ENCODE data around the gene HEMGN.

The HEMGN gene

DNA sequence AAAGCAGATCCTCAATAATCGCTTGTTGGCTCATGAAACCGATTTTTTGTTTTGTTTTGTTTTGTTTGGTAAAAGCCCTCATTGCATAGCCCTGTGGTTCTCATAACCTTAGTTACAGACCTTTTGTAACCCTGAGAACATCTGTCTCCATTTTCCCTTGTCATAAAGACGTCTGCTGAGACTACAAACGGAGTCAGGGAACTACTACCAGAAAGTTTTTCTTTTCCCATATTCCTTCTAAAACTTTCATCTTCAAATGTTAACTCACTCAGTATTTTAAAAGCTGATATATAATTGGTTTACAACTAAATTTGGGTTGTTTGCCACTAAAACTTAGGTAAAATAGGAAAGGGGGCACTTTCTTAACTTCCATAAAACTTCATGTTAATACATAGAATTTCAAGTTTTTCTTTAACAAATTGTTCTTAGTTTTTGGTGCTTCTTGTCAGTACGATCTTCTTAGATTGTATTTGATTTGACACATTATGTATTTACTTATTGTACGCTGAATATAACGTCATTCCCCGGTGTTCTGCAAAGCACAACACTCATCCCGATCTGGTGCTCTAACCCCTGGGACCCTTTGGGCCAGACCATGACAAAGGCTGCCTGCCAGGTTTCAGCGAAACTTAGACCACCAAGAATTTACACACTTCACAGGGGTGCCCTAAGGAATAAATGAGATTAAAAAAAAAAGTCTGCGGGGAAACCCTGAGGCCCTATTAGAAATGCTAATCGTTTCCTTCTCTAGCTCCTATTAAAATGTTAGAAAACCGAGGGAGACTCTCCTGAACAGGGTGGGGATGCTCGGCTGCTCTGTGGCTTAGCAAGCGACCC is 44.1 kb upstream of the HEMGN start:
- Histone ChIP-seq H3K27me3 (ENCODE audit: insufficient read depth, poor library complexity, severe bottlenecking) (no peaks in the 10 kb centered on the region), H3K27ac (replicated peaks) (peak overlapping the region; percentile 100), H3K4me3 (replicated peaks; ENCODE audit: insufficient read depth, low read length) (peak overlapping the region; percentile 51)
- TF ChIP-seq, protein P1, sequence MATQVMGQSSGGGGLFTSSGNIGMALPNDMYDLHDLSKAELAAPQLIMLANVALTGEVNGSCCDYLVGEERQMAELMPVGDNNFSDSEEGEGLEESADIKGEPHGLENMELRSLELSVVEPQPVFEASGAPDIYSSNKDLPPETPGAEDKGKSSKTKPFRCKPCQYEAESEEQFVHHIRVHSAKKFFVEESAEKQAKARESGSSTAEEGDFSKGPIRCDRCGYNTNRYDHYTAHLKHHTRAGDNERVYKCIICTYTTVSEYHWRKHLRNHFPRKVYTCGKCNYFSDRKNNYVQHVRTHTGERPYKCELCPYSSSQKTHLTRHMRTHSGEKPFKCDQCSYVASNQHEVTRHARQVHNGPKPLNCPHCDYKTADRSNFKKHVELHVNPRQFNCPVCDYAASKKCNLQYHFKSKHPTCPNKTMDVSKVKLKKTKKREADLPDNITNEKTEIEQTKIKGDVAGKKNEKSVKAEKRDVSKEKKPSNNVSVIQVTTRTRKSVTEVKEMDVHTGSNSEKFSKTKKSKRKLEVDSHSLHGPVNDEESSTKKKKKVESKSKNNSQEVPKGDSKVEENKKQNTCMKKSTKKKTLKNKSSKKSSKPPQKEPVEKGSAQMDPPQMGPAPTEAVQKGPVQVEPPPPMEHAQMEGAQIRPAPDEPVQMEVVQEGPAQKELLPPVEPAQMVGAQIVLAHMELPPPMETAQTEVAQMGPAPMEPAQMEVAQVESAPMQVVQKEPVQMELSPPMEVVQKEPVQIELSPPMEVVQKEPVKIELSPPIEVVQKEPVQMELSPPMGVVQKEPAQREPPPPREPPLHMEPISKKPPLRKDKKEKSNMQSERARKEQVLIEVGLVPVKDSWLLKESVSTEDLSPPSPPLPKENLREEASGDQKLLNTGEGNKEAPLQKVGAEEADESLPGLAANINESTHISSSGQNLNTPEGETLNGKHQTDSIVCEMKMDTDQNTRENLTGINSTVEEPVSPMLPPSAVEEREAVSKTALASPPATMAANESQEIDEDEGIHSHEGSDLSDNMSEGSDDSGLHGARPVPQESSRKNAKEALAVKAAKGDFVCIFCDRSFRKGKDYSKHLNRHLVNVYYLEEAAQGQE (IDR thresholded peaks at IDR 0.05; ENCODE audit: insufficient replicate concordance, low read depth) = no peak
- TF ChIP-seq GABPA (IDR thresholded peaks at IDR 0.05; ENCODE audit: low read depth) = no peak
- TF ChIP-seq SPI1 (IDR thresholded peaks at IDR 0.05; ENCODE audit: borderline replicate concordance, low read depth) = no peak
- TF ChIP-seq, protein P2, sequence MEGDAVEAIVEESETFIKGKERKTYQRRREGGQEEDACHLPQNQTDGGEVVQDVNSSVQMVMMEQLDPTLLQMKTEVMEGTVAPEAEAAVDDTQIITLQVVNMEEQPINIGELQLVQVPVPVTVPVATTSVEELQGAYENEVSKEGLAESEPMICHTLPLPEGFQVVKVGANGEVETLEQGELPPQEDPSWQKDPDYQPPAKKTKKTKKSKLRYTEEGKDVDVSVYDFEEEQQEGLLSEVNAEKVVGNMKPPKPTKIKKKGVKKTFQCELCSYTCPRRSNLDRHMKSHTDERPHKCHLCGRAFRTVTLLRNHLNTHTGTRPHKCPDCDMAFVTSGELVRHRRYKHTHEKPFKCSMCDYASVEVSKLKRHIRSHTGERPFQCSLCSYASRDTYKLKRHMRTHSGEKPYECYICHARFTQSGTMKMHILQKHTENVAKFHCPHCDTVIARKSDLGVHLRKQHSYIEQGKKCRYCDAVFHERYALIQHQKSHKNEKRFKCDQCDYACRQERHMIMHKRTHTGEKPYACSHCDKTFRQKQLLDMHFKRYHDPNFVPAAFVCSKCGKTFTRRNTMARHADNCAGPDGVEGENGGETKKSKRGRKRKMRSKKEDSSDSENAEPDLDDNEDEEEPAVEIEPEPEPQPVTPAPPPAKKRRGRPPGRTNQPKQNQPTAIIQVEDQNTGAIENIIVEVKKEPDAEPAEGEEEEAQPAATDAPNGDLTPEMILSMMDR (IDR thresholded peaks at IDR 0.05; ENCODE audit: insufficient read depth, low read length) = no peak
- no peak for TF ChIP-seq POLR2AphosphoS5 (IDR thresholded peaks at IDR 0.05; ENCODE audit: low read depth)
- DNase-seq (ENCODE audit: low read depth in 1 of 2, low spot score in 1 of 2) = no peak

DNA sequence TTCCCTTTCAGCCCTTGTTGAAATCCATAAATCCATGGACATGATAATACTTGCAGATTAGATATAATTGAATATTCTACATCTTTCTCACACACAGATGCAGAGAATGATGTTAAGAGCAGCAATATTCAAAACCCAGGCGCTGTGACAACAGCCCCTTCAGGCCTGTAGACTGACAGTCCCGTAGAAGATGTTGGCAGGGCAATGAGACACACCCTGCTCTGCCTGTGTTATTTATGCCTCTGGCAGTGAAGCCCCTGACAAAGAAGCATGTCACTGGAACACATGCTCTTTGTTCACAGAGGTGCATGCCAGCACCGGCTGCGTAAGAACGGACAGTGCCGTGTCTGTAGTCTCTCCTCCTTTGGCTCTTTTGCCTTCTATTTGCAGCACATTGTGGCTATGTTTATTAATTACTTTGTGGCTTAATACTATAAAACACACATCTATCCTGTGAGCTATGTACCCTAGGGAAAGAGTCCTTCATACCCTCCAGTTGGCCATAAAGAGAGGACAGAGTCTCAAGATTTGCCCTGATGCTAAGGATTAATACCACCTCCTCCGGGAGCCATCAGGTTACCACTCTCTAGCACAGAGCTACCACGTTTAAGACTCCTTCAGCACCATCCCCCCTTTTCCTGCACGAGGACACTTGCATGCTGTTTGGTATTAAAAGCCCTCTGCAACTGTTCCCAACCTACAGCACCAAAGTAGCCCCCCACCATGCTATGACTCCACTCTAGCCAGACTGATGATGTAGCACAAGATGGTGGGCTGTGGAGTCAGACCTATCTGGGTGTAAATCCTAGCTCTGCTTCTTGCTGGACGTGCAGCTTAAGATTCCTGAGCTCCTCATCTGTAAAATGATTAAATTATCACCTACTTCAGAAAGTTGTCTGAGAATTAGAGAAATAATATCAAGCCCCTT is 43.2 kb upstream of the HEMGN start:
- no peak for DNase-seq (ENCODE audit: low read depth in 1 of 2, low spot score in 1 of 2)
- TF ChIP-seq GABPA (IDR thresholded peaks at IDR 0.05; ENCODE audit: low read depth) (no peak), SPI1 (IDR thresholded peaks at IDR 0.05; ENCODE audit: borderline replicate concordance, low read depth) (no peak), POLR2AphosphoS5 (IDR thresholded peaks at IDR 0.05; ENCODE audit: low read depth) (no peak)
- TF ChIP-seq, protein P1 (IDR thresholded peaks at IDR 0.05; ENCODE audit: insufficient replicate concordance, low read depth) = no peak
- TF ChIP-seq, protein P2 (IDR thresholded peaks at IDR 0.05; ENCODE audit: insufficient read depth, low read length) = no peak
- H3K27me3 ChIP-seq (ENCODE audit: insufficient read depth, poor library complexity, severe bottlenecking) = no peaks in the 10 kb centered on the region
- no peak overlapping the region for H3K4me3 ChIP-seq (replicated peaks; ENCODE audit: insufficient read depth, low read length)
- H3K27ac ChIP-seq (replicated peaks) = no peak overlapping the region

DNA sequence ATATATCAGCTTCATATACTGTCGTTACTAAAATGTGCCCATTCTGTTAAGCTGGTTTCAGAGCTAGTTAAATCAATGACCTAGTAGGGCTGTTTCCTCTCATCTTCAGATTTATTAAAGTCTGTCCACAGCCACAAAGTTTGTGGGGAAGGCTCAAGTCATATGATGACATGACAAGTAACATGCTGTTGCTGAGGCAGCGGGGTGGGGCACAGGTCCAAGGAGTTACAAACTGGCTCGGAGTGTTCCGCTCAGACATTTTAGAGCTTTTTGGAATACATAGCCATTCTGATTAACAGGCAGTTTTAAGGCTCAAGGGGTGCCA is 42.5 kb upstream of the HEMGN start:
- TF ChIP-seq SPI1 (IDR thresholded peaks at IDR 0.05; ENCODE audit: borderline replicate concordance, low read depth) = no peak
- TF ChIP-seq POLR2AphosphoS5 (IDR thresholded peaks at IDR 0.05; ENCODE audit: low read depth) = no peak
- TF ChIP-seq, protein P2 (IDR thresholded peaks at IDR 0.05; ENCODE audit: insufficient read depth, low read length) = no peak
- TF ChIP-seq, protein P1 (IDR thresholded peaks at IDR 0.05; ENCODE audit: insufficient replicate concordance, low read depth) = no peak
- TF ChIP-seq GABPA (IDR thresholded peaks at IDR 0.05; ENCODE audit: low read depth) = no peak
- no peak for DNase-seq (ENCODE audit: low read depth in 1 of 2, low spot score in 1 of 2)
- Histone ChIP-seq H3K4me3 (replicated peaks; ENCODE audit: insufficient read depth, low read length) (no peak overlapping the region), H3K27me3 (ENCODE audit: insufficient read depth, poor library complexity, severe bottlenecking) (no peaks in the 10 kb centered on the region), H3K27ac (replicated peaks) (no peak overlapping the region)
